HL-60/S4 treated with phorbol 12-myristate 13-acetate at 8.2 ng/mL for 4 days and 3 days (cell line): ENCODE data around the gene SH3TC2.

Experiments
- in situ Hi-C: fragments of 300-500 bp; cut with MboI; formaldehyde crosslinking; loops from 2 replicates; pipeline ENCODE4 v1.15.0; 2022; ENCODE audit warnings: low sequenced_read_pairs

Gene SH3TC2

GRCh38 chr5:148978370-148979082, 84.3 kb downstream of the SH3TC2 start:
- in situ Hi-C loops = no loop called here

- in situ Hi-C loops = no loop called here
Observed at GRCh38 chr5:148976569-148977381, 86.1 kb downstream of the SH3TC2 start.

GRCh38 chr5:148974642-148975327, 88.1 kb downstream of the SH3TC2 start:
- in situ Hi-C loops = loop anchor here (25.0 kb wide), 1 partner anchor 237 kb away; no protein-coding TSS in a partner anchor

GRCh38 chr5:148973455-148973854, 89.4 kb downstream of the SH3TC2 start:
- in situ Hi-C loops = loop anchor here (25.0 kb wide), 1 partner anchor 236 kb away; no protein-coding TSS in a partner anchor

- in situ Hi-C loops = loop anchor here (25.0 kb wide), 1 partner anchor 236 kb away; no protein-coding TSS in a partner anchor
Observed at GRCh38 chr5:148972974-148973374, 89.9 kb downstream of the SH3TC2 start.

GRCh38 chr5:148972396-148972795, 90.5 kb downstream of the SH3TC2 start:
- in situ Hi-C loops = loop anchor here (25.0 kb wide), 1 partner anchor 235 kb away; no protein-coding TSS in a partner anchor

- in situ Hi-C loops = loop anchor here (25.0 kb wide), 1 partner anchor 234 kb away; no protein-coding TSS in a partner anchor
Observed at GRCh38 chr5:148970876-148971275, 92.0 kb downstream of the SH3TC2 start.

- in situ Hi-C loops = loop anchor here (25.0 kb wide), 1 partner anchor 233 kb away; no protein-coding TSS in a partner anchor
Observed at GRCh38 chr5:148970228-148970627, 92.6 kb downstream of the SH3TC2 start.

GRCh38 chr5:148969291-148969690, 93.6 kb downstream of the SH3TC2 start:
- in situ Hi-C loops = loop anchor here (25.0 kb wide), 1 partner anchor 232 kb away; no protein-coding TSS in a partner anchor

- in situ Hi-C loops = loop anchor here (25.0 kb wide), 1 partner anchor 231 kb away; no protein-coding TSS in a partner anchor
Observed at GRCh38 chr5:148968311-148968710, 94.6 kb downstream of the SH3TC2 start.

- in situ Hi-C loops = loop anchor here (25.0 kb wide), 1 partner anchor 230 kb away; no protein-coding TSS in a partner anchor
Observed at GRCh38 chr5:148967783-148968182, 95.1 kb downstream of the SH3TC2 start.

GRCh38 chr5:148966938-148967337, 95.9 kb downstream of the SH3TC2 start:
- in situ Hi-C loops = loop anchor here (25.0 kb wide), 1 partner anchor 230 kb away; no protein-coding TSS in a partner anchor

GRCh38 chr5:148966348-148966747, 96.5 kb downstream of the SH3TC2 start:
- in situ Hi-C loops = loop anchor here (25.0 kb wide), 1 partner anchor 229 kb away; no protein-coding TSS in a partner anchor

- in situ Hi-C loops = loop anchor here (25.0 kb wide), 1 partner anchor 228 kb away; no protein-coding TSS in a partner anchor
Observed at GRCh38 chr5:148965511-148966265, 97.2 kb downstream of the SH3TC2 start.

GRCh38 chr5:148963664-148964063, 99.2 kb downstream of the SH3TC2 start:
- in situ Hi-C loops = loop anchor here (25.0 kb wide), 1 partner anchor 226 kb away; no protein-coding TSS in a partner anchor

- in situ Hi-C loops = loop anchor here (25.0 kb wide), 1 partner anchor 226 kb away; no protein-coding TSS in a partner anchor
Observed at GRCh38 chr5:148962761-148963324, 100.0 kb downstream of the SH3TC2 start.

- in situ Hi-C loops = loop anchor here (25.0 kb wide), 1 partner anchor 225 kb away; no protein-coding TSS in a partner anchor
Observed at GRCh38 chr5:148962200-148962550, 100.7 kb downstream of the SH3TC2 start.

- in situ Hi-C loops = loop anchor here (25.0 kb wide), 1 partner anchor 224 kb away; no protein-coding TSS in a partner anchor
Observed at GRCh38 chr5:148961261-148962199, 101.3 kb downstream of the SH3TC2 start.
